Measurements from ENCODE around the gene CACNG8.

The CACNG8 gene

DNA sequence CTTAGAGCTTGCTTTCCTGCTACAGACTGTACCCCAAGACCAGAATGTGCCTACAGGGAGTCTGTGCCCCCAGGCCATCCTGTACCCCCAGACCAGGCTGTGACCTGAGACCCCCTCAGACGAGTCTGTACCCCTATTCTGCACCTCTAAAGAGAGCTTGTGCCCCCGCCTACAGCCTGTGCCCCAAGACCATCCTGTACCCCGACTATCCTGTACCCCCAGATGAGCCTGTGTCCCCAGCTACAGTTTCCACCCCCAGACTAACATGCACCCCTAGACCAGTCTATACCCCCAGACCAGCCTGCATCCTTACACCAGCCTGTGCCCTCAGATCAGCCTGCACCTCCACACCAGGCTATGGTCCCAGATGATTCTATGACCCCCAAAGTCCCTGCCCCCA is 30.7 kb downstream of the CACNG8 start:
- H3K4me3 Mint-ChIP-seq: no peak overlapping the region
- H3K9me3 Mint-ChIP-seq: no peaks in the 10 kb centered on the region
- no peaks in the 10 kb centered on the region for H3K4me1 Mint-ChIP-seq
- DNase-seq: no peak
- CTCF ChIA-PET: no interaction called here
- peaks cover 61% of the 10 kb centered on the region for H3K27me3 Mint-ChIP-seq
- H3K27ac Mint-ChIP-seq: no peak overlapping the region
- no peaks in the 10 kb centered on the region for H3K36me3 Mint-ChIP-seq

DNA sequence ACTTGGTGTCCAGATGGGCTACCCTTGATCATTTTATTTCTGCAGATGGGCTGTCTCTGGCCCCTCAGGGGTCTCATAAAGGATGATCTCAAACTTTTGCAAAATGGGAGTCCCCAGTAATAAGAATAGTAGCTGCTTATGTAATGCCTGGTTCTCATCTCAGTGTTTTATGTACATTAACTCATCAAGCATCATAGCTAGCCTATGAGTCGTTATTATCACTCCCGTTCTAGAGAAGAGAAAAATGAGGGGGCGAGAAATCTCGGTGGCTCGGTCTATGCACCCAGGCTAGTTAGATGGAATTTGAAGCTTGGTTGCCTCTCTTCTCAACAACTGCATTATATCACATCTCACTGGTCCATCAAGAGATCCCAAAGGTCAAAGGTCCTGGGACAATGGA is 32.1 kb downstream of the CACNG8 start:
- Mint-ChIP-seq H3K27me3 (peaks cover 51% of the 10 kb centered on the region), H3K4me3 (no peak overlapping the region), H3K36me3 (no peaks in the 10 kb centered on the region), H3K9me3 (no peaks in the 10 kb centered on the region), H3K4me1 (no peaks in the 10 kb centered on the region), H3K27ac (no peak overlapping the region)
- DNase-seq: no peak
- CTCF ChIA-PET: no interaction called here

DNA sequence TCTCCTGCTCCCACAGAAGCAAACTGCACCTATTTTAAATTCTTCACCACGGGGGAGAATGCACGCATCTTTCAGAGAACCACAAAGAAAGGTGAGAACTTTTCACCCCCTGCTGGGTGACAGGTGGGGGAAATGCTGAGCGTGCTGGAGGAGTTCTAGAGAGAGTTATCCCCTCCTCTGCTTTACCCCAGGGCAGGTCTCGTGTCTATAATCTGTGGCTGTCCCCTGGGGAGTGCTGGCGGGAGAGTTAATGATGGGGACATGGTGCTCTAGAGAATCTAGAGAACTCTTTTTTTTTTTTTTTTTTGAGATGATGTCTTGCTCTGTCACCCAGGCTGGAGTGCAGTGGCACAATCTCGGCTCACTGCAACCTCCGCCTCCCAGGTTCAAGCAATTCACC is 35.5 kb downstream of the CACNG8 start:
- no peaks in the 10 kb centered on the region for H3K4me1 Mint-ChIP-seq
- H3K9me3 Mint-ChIP-seq: no peaks in the 10 kb centered on the region
- CTCF ChIA-PET: no interaction called here
- no peak for DNase-seq
- H3K36me3 Mint-ChIP-seq: no peaks in the 10 kb centered on the region
- no peak overlapping the region for H3K27ac Mint-ChIP-seq
- peaks cover 22% of the 10 kb centered on the region for H3K27me3 Mint-ChIP-seq
- no peak overlapping the region for H3K4me3 Mint-ChIP-seq

DNA sequence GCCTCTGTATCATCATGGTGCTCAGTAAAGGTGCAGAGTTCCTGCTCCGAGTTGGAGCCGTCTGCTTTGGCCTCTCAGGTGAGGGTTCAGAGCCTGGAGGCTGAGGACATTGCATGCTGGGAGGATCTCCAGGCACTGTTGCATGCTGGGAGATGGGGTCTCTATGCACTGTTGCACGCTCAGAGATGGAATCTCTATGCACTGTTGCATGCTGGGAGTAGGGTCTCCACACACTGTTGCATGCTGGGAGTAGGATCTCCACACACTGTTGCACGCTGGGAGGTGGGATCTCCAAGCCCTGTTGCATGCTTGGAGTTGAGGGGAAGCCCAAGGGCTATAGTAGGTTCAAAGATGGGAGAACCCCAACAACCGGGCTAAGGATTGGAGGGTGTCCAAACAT is 37.0 kb downstream of the CACNG8 start:
- Mint-ChIP-seq H3K9me3 (no peaks in the 10 kb centered on the region), H3K36me3 (no peaks in the 10 kb centered on the region), H3K4me3 (no peak overlapping the region), H3K4me1 (no peaks in the 10 kb centered on the region), H3K27me3 (peaks cover 8% of the 10 kb centered on the region), H3K27ac (no peak overlapping the region)
- no peak for DNase-seq
- CTCF ChIA-PET: no interaction called here

DNA sequence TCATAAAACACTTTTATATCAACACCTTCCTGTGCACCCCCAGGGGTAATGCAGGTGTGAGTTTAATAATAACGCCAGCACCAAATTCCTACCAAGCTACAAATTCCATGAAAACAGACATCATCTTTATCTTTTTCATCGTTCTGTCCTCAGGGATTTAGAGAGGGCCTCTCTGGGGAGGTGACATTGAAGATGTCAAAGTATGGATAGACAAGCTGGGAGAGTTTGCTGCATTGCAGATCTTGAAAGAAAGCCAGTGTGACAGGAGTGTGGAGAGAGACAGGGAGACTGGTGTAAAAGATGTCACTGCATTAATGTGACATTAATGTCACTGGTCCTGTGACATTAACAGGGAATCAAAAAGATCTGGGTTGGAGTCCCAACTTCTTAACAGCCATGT is 38.8 kb downstream of the CACNG8 start:
- Mint-ChIP-seq H3K27ac (no peak overlapping the region), H3K36me3 (no peaks in the 10 kb centered on the region), H3K4me1 (no peaks in the 10 kb centered on the region), H3K4me3 (no peak overlapping the region), H3K9me3 (no peaks in the 10 kb centered on the region), H3K27me3 (no peaks in the 10 kb centered on the region)
- no peak for DNase-seq
- CTCF ChIA-PET: no interaction called here

DNA sequence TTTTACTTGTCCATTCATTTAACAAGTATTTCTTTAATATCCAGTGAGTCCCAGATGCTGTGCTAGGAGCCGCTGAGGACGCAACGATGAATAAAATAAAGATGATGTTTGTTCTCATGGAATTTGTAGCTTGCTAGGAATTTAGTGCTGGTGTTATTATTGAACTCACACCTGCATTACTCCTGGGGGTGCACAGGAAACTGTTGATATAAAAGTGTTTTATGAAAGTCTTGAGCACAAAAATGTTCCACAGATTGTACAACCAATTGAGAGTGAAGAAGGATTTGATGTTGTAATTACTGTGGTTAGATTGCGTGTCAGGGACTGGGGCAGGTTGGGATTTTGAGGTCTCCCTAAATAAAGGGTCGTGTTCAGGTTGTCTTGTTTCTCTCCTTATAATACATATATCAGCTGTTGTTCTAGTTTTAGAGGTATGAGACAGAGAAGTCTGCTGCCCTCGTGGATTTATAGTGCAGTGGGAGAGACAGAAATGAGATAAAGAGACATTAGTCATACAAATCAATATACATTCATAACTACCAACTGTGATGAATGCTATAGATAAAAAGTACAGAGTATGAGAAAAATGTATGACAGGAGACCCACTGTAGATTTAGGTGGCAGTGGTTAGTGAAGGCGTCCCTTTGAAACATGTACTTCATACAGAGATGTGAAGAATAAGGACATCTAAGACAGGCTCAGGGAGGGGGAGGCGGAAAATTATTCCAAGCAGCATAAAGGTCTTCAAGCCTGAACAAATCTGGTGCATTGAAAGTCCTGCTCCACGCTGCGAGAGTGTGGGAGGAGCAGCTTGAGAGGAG is 40.0 kb downstream of the CACNG8 start:
- CTCF ChIA-PET: no interaction called here
- DNase-seq: no peak
- Mint-ChIP-seq H3K9me3 (no peaks in the 10 kb centered on the region), H3K4me3 (no peak overlapping the region), H3K36me3 (no peaks in the 10 kb centered on the region), H3K27ac (no peak overlapping the region), H3K4me1 (no peaks in the 10 kb centered on the region), H3K27me3 (no peaks in the 10 kb centered on the region)

DNA sequence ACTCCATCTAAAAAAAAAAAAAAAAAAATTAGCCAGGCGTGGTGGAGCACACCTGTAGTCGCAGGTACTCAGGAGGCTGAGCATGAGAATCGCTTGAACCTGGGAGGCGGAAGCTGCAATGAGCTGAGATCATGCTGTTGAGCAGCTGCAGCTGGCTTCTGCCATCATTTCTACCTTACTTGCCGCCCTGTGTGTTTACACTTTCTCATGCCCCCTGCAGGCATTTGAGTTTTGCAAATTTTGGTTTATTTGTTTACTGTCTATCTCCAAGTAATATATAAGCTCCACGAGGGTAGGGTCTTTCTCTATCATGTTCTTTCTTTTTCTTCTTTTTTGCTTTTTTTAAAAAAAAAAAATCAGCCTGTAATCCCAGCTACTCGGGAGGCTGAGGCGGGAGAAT is 46.7 kb downstream of the CACNG8 start:
- H3K27me3 Mint-ChIP-seq: peaks cover 12% of the 10 kb centered on the region
- H3K36me3 Mint-ChIP-seq: no peaks in the 10 kb centered on the region
- CTCF ChIA-PET: no interaction called here

DNA sequence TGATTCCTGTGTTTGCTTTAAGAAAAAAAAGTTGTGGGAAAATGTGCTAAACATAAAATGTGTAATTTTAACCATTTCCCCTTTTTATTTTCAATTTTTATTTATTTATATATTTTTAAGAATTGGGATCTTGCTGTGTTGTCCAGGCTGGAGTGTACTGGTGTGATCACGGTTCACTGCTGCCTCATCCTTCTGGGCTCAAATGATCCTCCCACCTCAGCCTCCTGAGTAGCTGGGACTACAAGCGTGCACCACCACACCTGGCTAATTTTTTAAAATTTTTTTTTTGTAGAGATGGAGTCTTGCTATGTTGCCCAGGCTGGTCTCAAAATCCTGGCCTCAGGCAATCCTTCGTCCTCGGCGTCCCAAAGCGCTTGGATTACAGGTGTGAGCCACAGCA is 47.7 kb downstream of the CACNG8 start:
- no peaks in the 10 kb centered on the region for H3K4me1 Mint-ChIP-seq
- H3K36me3 Mint-ChIP-seq: no peaks in the 10 kb centered on the region
- H3K9me3 Mint-ChIP-seq: no peaks in the 10 kb centered on the region
- H3K27me3 Mint-ChIP-seq: peaks cover 17% of the 10 kb centered on the region
- CTCF ChIA-PET: no interaction called here
- H3K27ac Mint-ChIP-seq: no peak overlapping the region
- H3K4me3 Mint-ChIP-seq: no peak overlapping the region
- no peak for DNase-seq

More for the DNA sequence above, 46.7 kb downstream of the CACNG8 start:
- Mint-ChIP-seq H3K4me3 (no peak overlapping the region), H3K27ac (no peak overlapping the region), H3K9me3 (no peaks in the 10 kb centered on the region), H3K4me1 (no peaks in the 10 kb centered on the region)
- DNase-seq: no peak

DNA sequence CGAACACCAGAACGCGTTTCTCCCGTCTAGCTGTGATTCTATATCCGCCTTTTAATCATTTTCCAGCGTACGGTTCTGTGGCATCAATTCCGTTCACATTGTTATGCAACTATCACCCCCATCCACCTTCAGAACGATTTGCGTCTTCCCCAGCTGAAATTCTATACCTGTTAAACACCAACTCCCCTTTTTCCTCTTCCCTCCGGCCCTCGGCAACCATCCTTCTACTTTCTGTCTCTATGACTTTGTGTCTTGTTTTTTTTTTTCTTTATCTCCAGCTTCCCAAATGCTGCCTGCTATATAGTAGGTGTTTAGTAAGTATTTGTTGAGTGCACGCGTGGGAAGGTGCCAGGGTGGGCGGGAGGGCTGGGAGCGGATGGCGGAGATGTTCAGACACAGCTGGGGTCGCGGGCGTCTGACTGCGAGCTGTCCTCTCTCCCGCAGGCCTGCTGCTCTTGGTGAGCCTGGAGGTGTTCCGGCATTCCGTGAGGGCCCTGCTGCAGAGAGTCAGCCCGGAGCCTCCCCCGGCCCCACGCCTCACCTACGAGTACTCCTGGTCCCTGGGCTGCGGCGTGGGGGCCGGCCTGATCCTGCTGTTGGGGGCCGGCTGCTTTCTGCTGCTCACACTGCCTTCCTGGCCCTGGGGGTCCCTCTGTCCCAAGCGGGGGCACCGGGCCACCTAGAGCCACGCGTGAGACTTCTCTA is 48.9 kb downstream of the CACNG8 start:
- peaks cover 21% of the 10 kb centered on the region for H3K27me3 Mint-ChIP-seq
- DNase-seq: no peak
- no peaks in the 10 kb centered on the region for H3K36me3 Mint-ChIP-seq

DNA sequence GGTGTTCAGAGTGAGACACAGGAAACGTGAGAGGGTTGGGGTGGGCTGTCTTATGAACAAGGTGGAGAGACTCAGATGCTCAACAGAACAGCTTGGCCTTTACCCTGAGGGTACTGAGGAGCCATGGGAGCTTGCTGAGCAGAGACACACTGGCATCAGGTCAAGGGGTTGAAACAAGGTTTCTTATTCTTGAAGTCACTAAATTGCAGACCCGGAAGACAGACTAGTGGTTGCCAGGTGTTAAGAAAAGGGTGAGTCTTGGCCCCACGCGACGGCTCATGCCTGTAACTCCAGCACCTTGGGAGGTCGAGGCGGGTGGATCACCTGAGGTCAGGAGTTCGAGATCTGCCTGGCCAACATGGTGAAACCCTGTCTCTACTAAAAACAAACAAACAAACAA is 51.1 kb downstream of the CACNG8 start:
- H3K27ac Mint-ChIP-seq: no peak overlapping the region
- CTCF ChIA-PET: interaction anchor here (1.4 kb wide), 1 partner anchor 11 kb away, joined by 3 read pairs; no protein-coding TSS in a partner anchor
- H3K9me3 Mint-ChIP-seq: no peaks in the 10 kb centered on the region
- H3K27me3 Mint-ChIP-seq: peaks cover 20% of the 10 kb centered on the region
- H3K4me1 Mint-ChIP-seq: no peaks in the 10 kb centered on the region
- no peaks in the 10 kb centered on the region for H3K36me3 Mint-ChIP-seq
- DNase-seq: no peak
- no peak overlapping the region for H3K4me3 Mint-ChIP-seq

More for the DNA sequence above, 48.9 kb downstream of the CACNG8 start:
- no peak overlapping the region for H3K27ac Mint-ChIP-seq
- H3K9me3 Mint-ChIP-seq: no peaks in the 10 kb centered on the region
- CTCF ChIA-PET: interaction anchor here (1.0 kb wide), 1 partner anchor 19 kb away, joined by 4 read pairs; no protein-coding TSS in a partner anchor
- H3K4me3 Mint-ChIP-seq: no peak overlapping the region
- H3K4me1 Mint-ChIP-seq: no peaks in the 10 kb centered on the region

DNA sequence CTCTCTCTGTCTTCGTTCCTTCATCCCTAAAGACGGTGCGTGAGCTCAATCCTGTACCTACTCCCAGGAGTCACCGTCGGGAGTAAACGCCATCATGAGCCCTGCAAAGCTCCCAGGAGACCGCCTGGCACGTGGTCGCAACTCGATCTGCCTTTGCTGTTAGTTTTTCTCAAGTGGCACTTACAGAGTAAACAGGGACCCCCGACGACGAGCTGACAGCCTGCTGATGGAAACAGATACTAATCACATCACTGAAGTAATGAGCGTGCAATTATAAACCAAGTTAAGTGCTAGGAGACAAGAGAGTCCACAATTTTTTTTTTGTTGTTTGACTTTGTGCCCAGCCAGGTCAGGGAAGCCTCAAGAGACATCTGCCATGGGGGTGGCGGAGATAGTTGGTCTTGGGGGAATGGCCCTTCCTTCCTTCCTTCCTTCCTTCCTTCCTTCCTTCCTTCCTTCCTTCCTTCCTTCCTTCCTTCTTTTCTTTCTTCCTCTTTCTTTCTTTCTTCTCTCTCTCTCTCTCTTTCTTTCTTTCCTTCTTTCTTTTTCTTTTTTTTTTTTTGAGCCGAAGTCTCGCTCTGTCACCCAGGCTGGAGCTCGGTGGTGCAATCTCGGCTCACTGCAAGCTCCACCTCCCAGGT is 52.3 kb downstream of the CACNG8 start:
- H3K9me3 Mint-ChIP-seq: no peaks in the 10 kb centered on the region
- CTCF ChIA-PET: interaction anchor here (0.7 to 1.4 kb wide), 2 partner anchors 10 to 14 kb away, joined by 3 read pairs; no protein-coding TSS in a partner anchor
- no peak for DNase-seq
- H3K27me3 Mint-ChIP-seq: peaks cover 24% of the 10 kb centered on the region
- H3K4me1 Mint-ChIP-seq: no peaks in the 10 kb centered on the region
- H3K4me3 Mint-ChIP-seq: no peak overlapping the region
- no peaks in the 10 kb centered on the region for H3K36me3 Mint-ChIP-seq
- no peak overlapping the region for H3K27ac Mint-ChIP-seq

DNA sequence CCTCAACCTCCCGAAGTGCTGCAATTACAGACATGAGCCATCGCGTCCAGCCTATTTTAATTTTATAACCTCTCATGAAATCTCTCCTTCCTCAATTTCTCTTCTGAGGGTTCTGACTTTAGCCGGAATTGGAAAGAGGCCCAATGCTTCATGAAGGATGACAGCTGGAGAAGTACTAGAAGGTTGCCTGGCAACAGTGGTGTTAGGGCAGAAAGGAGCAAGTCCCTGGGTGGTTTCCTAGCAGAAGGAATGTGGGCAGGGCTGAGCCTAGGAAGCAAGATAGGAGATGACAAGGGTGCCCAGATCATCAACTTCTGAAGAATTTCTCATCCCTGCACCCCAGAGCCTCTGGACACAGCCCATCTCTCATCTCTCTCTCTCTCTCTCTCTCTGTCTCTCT is 54.5 kb downstream of the CACNG8 start:
- no peak overlapping the region for H3K4me3 Mint-ChIP-seq
- no peaks in the 10 kb centered on the region for H3K36me3 Mint-ChIP-seq
- H3K9me3 Mint-ChIP-seq: no peaks in the 10 kb centered on the region
- no peaks in the 10 kb centered on the region for H3K4me1 Mint-ChIP-seq
- CTCF ChIA-PET: interaction anchor here (1.5 kb wide), 1 partner anchor 224 kb away, joined by 4 read pairs; no protein-coding TSS in a partner anchor
- peaks cover 33% of the 10 kb centered on the region for H3K27me3 Mint-ChIP-seq
- H3K27ac Mint-ChIP-seq: no peak overlapping the region
- DNase-seq: no peak

DNA sequence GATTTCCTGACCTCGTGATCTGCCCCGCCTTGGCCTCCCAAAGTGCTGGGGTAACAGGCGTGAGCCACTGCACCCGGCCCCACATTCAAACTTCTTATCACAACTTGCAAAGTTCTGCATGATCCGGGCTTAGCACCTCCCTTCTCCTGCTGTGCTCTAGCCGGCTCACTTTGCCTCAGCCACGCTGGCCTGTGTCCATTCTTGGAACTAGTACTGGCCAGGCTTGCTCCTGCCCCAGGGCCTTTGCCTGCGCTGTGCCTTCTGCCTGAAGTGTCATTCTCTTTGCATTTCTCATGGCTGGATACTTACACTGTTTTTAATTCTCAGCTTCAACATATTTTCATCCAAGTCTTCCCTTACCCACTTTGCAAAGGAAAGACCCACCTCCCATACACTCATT is 58.6 kb downstream of the CACNG8 start:
- Mint-ChIP-seq H3K9me3 (no peaks in the 10 kb centered on the region), H3K36me3 (no peaks in the 10 kb centered on the region), H3K27ac (no peak overlapping the region), H3K27me3 (peaks cover 37% of the 10 kb centered on the region), H3K4me1 (peaks cover 3% of the 10 kb centered on the region), H3K4me3 (no peak overlapping the region)
- CTCF ChIA-PET: no interaction called here
- no peak for DNase-seq

DNA sequence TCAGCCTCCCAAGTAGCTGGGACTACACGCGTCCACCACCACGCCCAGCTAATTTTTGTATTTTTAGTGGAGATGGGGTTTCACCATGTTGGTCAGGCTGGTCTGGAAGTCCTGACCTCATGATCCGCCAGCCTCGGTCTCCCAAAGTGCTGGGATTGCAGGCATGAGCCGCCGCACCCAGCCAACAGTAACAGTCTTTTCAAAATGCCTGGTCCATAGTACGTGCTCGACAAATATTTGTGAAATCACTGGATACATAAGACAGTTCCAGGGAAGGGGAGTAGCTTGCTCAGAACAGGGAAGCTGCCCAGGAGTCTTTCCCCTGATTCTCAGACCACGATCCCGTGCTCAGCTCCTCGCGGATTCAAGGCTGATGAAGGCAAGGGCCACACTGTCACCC is 59.2 kb downstream of the CACNG8 start:
- peaks cover 3% of the 10 kb centered on the region for H3K4me1 Mint-ChIP-seq
- DNase-seq: no peak
- peaks cover 37% of the 10 kb centered on the region for H3K27me3 Mint-ChIP-seq
- H3K9me3 Mint-ChIP-seq: no peaks in the 10 kb centered on the region
- no peaks in the 10 kb centered on the region for H3K36me3 Mint-ChIP-seq
- CTCF ChIA-PET: interaction anchor here (3.9 kb wide), 1 partner anchor 229 kb away, joined by 31 read pairs; no protein-coding TSS in a partner anchor
- no peak overlapping the region for H3K4me3 Mint-ChIP-seq
- no peak overlapping the region for H3K27ac Mint-ChIP-seq
